Lung (tissue), 12 donors: ENCODE data around the gene ZNF282. TPM values are rescaled to one million over a fixed set of nuclear protein-coding genes. Genes with fewer than 3 reads are reported as not detected.

ENCODE experiments used
- ATAC-seq: fragments of 200-7000 bp; cut with Tn5 transposase; one replicate; pipeline ENCODE4 v1.9.1; 2020; ENCODE audit warnings: moderate number of reproducible peaks; ENCODE audit not compliant: insufficient read depth, low FRiP score
- DNase-seq, 3 donors: peaks; one replicate each; pipeline ENCODE4 v3.0.0-alpha.2; 2013 to 2017
- H3K27ac ChIP-seq, 2 donors: one replicate each; pipeline ENCODE4 v1.5.1; 2013; ENCODE audit warnings: mild to moderate bottlenecking in 2 of 2, moderate library complexity in 2 of 2, control low read depth in 1 of 2, inconsistent platforms in 1 of 2, low read depth in 1 of 2, low read length in 1 of 2
- H3K27me3 ChIP-seq, 3 donors: one replicate each; pipeline ENCODE4 v1.5.1; 2013; ENCODE audit warnings: low read length in 2 of 3; ENCODE audit not compliant: control insufficient read depth in 3 of 3, insufficient read depth in 3 of 3
- H3K36me3 ChIP-seq, 4 donors: one replicate each; pipeline ENCODE4 v1.5.1; 2013; ENCODE audit warnings: low read length in 4 of 4, mild to moderate bottlenecking in 1 of 4, moderate library complexity in 1 of 4; ENCODE audit not compliant: control insufficient read depth in 4 of 4, insufficient read depth in 4 of 4
- H3K4me1 ChIP-seq, 5 donors: one replicate each; pipeline ENCODE4 v1.5.1; 2013; ENCODE audit warnings: low read length in 5 of 5, mild to moderate bottlenecking in 2 of 5, moderate library complexity in 1 of 5; ENCODE audit not compliant: control insufficient read depth in 5 of 5, insufficient read depth in 5 of 5
- H3K4me3 ChIP-seq: one replicate; pipeline ENCODE4 v1.5.1; 2013; ENCODE audit warnings: mild to moderate bottlenecking, control low read depth, moderate library complexity
- H3K9ac ChIP-seq, 2 donors: one replicate each; pipeline ENCODE4 v1.5.1; 2013; ENCODE audit warnings: low read length in 2 of 2, control low read depth in 1 of 2; ENCODE audit not compliant: insufficient read depth in 1 of 2
- H3K9me3 ChIP-seq, 4 donors: one replicate each; pipeline ENCODE4 v1.5.1; 2013; ENCODE audit warnings: low read length in 3 of 4, mild to moderate bottlenecking in 1 of 4, moderate library complexity in 1 of 4; ENCODE audit not compliant: control insufficient read depth in 4 of 4, insufficient read depth in 3 of 4
- WGBS, 2 donors: extraction: QIAGEN DNeasy Blood & Tissue Kit; methylation state at CpG; one replicate each; pipeline ENCODE4 v1.1.7; 2013; 5-methylcytosine and 5-hydroxymethylcytosine counted together
- polyA plus RNA-seq, 2 donors: library from polyadenylated mRNA; stranded (reverse); fragments of 200-250 nt; gene quantifications; one replicate each; pipeline ENCODE4 v1.2.1, GENCODE V29; 2013
- total RNA-seq, 2 donors: library from RNA; depleted of rRNA in 1 of 2; stranded (reverse); fragments of >200 nt in 1 of 2; gene quantifications; one replicate each; pipeline ENCODE4 v1.2.1, GENCODE V29; 2014 to 2021
- TF ChIP-seq, protein P1 (sequence below): IDR thresholded peaks from 2 replicates; pipeline ENCODE4 v1.5.1; 2012; ENCODE audit warnings: mild to moderate bottlenecking; ENCODE audit errors: control extremely low read depth, extremely low read depth
- donor health status: control.
- donor health status: control.
- donor health status: Bipolar disorder and iron deficiency.
- donor health status: healthy.
- donor health status: DM: yes; HTN: yes; CAD: no.

ZNF282 gene
- total and polyA plus RNA-seq, 4 donors, result 8.7 to 35.8 (median 17.9) TPM

DNA sequence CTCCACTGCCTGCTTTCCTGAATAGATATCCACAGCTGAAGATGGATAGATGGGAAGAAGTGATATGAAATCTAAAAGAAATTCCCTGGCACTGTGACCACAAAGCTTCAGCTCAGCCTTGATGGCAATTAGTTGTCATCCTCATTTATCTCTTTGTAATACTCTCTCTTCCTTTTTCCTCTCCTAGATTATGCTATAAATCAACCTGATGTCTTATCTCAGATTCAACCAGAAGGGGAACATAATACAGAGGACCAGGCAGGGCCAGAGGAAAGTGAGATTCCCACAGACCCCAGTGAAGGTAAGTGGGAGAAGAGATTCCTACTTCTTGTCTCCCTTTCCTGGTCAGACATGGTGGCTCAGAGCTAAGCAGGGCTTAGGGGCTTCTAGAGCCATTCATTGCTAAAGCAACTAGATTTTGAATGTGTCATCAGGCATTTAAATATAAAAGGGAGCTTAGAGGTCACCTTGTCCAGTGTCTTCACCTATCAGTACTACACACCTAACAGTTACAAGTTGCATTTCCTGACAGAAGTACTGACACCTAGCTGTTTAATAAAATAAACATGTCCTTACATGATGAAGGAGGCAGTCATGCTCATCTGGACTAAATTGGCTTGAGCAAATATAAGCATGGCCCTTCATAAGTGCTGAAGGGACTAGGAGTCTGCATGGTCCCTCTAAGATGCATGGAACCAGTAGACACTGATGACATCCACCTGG, 28.6 kb upstream of the ZNF282 start:
- Histone ChIP-seq H3K4me3 (no peak overlapping the region), H3K36me3 (peaks cover 17 to 25% (median 24%) of the 10 kb centered on the region in 4 donors), H3K9me3 (no peaks in the 10 kb centered on the region), H3K27ac (no peak overlapping the region), H3K27me3 (no peaks in the 10 kb centered on the region), H3K4me1 (peaks cover 0 to 3% (median 0%) of the 10 kb centered on the region in 5 donors), H3K9ac (no peak overlapping the region)
- TF ChIP-seq, protein P1, sequence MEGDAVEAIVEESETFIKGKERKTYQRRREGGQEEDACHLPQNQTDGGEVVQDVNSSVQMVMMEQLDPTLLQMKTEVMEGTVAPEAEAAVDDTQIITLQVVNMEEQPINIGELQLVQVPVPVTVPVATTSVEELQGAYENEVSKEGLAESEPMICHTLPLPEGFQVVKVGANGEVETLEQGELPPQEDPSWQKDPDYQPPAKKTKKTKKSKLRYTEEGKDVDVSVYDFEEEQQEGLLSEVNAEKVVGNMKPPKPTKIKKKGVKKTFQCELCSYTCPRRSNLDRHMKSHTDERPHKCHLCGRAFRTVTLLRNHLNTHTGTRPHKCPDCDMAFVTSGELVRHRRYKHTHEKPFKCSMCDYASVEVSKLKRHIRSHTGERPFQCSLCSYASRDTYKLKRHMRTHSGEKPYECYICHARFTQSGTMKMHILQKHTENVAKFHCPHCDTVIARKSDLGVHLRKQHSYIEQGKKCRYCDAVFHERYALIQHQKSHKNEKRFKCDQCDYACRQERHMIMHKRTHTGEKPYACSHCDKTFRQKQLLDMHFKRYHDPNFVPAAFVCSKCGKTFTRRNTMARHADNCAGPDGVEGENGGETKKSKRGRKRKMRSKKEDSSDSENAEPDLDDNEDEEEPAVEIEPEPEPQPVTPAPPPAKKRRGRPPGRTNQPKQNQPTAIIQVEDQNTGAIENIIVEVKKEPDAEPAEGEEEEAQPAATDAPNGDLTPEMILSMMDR, result no peak
- DNase-seq (no peak), ATAC-seq (no peak)

DNA sequence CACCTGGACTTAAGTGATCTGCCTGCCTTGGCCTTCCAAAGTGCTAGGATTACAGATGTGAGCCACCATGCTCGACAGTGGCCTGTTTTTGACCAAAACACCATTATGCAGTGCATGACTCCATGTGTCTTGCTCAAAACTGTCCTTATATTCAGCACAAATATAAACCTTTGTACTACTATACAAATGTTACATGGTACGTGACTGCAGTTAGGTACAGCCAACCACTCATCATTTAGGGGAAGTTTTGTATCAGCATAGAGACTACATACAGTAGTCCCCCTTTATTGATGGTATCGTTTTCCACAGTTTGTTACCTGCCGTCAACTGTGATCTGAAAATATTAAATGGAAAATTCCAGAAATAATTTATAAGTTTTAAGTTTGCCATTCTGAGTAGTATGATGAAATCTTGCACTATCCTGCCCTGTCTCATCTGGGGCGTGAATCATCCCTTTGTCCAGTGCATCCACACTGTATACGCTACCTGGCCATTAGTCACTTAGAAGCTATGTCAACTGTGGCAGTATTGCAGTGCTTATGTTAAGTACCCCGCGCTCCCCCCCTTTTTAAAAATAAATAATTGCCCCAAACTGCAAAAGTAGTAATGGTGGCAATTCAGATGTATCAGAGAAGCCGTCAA, 23.3 kb upstream of the ZNF282 start:
- Histone ChIP-seq H3K27ac (no peak overlapping the region), H3K4me1 (peaks cover 0 to 1% (median 0%) of the 10 kb centered on the region in 5 donors), H3K27me3 (no peaks in the 10 kb centered on the region), H3K36me3 (peaks cover 8 to 29% (median 18%) of the 10 kb centered on the region in 4 donors), H3K9ac (no peak overlapping the region), H3K9me3 (no peaks in the 10 kb centered on the region), H3K4me3 (no peak overlapping the region)
- no peak for DNase-seq
- ATAC-seq, result no peak
- TF ChIP-seq, protein P1, result no peak
- 63 to 75% methylated on average over 9 of the region's 9 CpGs for WGBS, 2 donors

DNA sequence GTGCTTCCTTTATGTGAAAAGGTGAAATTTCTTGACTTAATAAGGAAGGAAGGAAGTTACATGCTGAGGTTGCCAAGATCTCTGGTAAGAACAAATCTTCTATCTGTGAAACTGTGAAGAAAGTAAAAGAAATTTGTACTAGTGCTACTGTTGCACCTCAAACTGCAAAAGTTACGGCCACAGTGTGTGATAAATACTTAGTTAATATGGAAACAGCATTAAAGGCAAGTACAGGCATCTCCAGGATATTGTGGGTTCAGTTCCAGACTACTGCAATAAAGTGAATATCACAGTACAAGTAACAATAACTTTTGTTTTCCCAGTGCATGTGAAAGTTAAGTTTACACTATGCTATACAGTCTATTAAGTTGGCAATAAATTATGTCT, 22.8 kb upstream of the ZNF282 start:
- peaks cover 0 to 1% (median 0%) of the 10 kb centered on the region in 5 donors for H3K4me1 ChIP-seq
- ATAC-seq, result no peak
- H3K9me3 ChIP-seq, result no peaks in the 10 kb centered on the region
- no peak overlapping the region for H3K4me3 ChIP-seq
- H3K36me3 ChIP-seq, result peaks cover 7 to 29% (median 16%) of the 10 kb centered on the region in 4 donors
- TF ChIP-seq, protein P1, result no peak
- H3K27me3 ChIP-seq, result no peaks in the 10 kb centered on the region
- 48 to 73% methylated on average over 1 of the region's 1 CpG for WGBS, 2 donors
- H3K27ac ChIP-seq, result no peak overlapping the region
- H3K9ac ChIP-seq, result no peak overlapping the region
- DNase-seq, result no peak
